DMS153 (cell line): Measurements from ENCODE around the gene CLIC3.
A peak's percentile ranks its signal among the peaks of the same experiment; 100 is the strongest.

Experiments
- DNase-seq: peaks from one replicate; lab custom pipeline; 2025; lab: John Stamatoyannopoulos, UW

The CLIC3 gene

DNA sequence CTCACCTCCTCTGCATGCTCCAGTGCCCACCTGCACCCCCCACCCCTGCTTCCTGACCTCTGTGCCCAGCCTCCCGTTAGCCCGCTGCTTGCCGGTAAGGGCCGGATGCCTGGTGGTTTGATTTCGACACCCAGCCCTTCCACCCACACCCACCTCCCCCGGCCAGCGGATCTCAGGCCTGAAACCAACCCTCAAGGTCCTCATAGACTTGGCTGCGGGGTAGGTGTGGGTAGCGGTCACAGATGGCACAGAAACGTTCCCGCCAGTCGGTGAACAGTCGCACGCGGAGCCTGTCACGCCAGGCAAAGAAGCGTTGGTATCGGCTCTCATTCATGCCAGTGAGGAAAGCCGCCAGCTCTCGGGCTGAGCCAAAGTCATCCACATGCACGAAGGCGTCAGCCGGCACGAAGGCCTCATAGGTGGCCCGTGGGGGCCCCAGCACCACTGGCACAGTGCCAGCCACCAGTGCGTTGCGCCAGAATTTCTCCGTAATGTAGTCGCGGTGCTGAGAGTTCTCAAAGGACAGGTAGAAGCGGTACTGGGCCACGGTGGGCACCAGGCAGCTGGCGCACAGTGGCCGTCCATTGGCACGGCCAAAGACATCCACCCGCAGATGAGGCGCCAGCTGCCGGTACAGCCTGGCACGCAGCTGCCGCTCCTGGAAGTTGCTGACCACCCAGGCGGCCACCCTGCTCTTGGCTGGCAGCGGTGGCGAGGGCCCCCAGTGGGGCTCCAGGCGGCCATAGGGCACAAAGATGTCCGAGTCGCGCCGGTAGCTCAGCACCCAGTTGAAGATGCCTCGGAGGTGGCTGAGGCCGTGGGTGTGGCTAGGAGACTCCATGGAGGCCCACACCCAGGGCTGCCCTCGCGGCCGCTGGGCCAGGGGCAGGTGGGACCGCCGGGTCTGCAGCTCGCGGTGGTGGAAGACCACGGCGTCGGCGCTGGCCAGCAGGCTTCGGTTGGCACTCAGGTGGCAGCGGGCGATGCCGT is 34.5 kb upstream of the CLIC3 start:
- DNase-seq, result no peak

DNA sequence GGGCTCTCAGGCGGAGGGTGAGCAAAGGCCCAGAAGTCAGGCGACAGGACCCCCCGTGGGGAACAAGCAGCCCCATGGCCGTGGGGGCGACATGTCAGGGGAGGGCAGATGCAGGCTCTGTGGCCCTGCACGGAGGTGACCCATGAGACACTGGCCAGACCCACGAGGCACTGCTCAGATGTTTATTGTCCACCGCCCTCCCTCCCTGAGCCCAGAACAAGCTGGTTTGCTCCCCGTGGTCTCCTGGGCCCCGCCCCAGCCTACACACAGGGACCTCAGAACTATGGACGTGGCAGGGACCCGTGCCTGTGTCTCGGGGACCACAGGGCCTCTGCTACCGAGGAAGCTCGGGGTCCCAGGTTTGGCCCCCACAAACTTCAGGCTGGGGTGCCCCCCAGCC is 33.6 kb upstream of the CLIC3 start:
- no peak for DNase-seq

DNA sequence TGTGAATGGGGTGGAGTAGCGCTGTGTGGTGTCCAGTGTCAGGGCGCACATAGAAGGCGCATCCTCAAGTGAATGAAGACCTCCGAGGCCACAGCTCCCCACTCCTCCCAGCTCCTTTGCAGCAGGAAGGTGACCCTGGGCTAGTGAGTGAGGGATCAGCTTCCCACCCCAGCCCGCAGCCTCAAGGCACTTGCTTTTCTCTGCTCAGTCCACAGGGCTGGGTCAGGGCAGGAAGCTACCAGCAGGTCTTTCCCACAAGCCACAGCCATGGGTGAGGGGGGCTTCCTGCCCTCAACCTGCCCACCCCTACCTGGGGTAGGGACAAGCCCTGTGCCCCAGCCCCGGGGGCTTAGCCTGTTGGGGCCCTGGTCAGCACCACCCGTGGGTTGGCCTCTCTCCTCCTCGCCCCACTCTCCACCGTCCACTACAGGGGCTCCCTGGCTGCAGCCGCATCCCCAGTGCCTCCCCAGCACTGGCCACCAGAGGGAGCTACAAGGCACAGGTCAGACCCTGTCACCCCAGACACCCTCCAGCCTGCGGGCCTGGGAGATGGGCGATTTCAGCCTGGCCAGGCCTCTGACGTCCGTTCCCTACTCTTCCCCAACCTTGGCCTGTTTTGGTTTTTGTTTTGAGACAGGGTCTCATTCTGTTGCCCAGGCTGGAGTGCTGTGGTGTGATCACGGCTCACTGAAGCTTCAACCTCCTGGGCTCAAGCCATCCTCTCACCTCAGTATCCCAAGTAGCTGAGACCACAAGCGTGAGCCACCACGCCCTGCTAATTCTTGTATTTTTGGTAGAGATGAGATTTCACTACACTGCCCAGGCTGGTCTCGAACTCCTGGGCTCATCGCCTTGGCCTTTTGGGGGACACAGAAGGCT is 32.9 kb upstream of the CLIC3 start:
- no peak for DNase-seq

DNA sequence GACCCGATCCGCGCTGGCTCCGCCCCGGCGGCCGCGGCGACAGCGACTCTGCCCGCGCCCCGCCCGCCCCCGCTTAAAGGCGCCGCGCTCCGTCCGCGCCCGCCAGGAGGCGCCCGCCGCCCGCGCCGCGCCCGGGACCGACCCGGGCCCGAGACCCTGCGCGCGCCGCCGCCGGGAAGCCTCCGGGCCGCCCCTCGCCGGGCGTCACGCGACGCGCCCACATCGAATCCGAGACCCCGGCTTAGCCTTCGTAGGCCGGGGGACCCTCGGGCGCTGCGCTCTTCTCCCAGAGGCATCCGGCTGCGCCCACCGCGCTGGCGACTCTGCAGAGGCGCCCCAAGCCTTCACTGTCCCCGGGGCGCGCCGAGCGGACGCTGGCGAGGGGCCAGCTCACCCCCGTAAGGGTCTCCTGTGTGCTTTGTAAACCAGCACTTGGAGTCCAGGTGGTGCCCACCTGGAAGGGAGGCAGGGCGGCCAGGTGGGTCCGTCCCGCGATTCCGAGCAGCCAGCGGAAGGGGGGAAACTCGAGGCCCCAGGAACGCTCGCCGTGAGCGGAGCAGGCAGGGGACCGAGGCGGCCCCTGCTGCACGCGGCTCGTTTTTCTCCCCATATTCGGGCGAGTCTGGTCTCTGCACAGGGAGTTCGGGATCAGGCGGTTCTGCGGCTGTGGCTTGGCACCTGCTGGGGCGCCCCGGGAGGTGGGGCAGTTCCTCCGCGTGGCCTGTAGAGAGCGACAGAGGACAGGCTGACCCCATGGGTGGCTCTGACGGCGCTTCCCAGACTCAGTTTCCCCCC is 32.1 kb upstream of the CLIC3 start:
- no peak for DNase-seq

DNA sequence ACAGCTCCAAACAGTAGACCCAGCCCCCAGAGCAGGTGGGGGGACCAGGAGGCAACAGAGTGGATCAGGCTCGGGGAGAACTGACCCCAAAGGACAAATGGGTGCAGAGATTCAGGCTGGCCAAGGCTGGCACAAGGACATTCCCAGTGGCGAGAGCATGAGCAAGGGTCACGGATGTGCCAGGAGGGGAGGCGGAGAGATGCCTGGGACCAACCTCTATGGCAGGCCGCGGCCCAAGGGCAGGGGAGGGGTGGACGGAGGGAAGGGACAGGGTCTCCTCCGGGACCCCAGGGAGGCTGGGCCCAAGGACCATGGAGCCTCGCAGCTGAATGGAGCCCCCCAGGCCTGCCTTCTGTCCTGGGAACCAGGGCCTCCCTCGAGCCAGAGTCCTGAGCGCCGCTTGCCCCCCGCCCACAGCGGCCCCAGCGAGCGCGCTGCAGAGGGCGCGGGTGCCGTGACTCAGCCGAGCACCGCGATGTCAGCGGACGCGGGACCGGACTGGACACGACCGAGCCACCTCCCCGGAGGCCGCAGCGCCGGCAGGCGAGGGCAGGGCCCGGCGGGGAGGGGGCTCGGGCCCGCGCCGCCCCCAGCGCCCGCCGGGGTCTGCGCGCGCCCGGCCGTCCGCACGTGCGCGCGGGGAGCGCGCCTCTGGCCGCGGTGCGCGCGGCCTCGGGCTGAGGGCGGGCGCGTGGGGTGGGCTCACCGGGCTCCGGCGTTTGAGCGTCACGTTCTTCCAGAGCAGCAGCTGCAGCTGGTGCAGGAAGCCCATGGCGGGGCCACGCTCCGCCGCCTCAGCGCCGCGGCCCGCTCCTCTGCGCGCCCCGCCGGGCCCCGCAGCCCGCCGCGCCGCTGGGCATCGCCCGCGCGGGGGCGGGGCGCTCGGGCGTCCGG is 31.2 kb upstream of the CLIC3 start, which contains the start of gene ABCA2:
ABCA2 (minus strand) TSS at position 869 of the 894 bp plus-strand sequence; CDS start at position 772, 97 bp downstream.
- no peak for DNase-seq

DNA sequence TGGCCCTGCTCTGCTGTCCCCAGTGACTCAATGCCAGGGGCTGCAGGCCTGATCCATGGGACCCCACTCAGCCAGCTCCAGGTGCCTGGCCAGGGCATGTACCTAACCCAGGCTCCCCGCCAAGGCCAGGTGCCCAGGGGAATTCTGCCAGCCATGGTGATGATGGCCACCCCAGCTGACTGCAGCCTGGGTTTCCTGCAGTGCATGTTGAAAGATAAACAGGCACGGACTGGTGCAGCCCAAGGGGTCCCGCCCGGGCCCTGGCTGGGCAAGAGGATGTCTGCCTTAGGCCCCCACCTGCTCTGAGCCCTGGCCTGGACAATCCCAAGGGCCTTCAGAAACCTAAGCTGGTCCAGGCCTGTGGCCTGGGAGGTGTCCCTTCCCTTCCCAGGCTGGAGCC is 30.5 kb upstream of the CLIC3 start:
- peak; percentile 18 for DNase-seq

DNA sequence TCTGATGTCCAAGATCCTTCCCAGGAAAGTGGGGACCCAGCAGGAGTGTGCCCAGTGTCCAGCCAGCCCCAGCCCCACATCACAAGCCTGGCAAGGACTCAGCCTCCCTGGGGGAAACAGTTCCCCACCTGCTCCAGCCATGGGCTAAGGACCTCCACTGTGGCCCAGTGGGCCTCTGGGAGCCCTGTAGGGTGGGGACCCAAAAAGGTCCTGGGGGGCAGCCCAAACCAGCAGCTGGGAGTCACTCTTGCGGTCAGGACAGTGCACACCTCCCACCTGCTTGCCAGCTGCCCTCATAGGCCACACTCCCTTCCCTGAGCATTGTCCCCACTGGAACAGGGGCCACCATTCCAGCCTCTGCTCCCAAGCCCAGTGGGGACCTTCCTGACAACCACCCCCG is 30.0 kb upstream of the CLIC3 start:
- no peak for DNase-seq

DNA sequence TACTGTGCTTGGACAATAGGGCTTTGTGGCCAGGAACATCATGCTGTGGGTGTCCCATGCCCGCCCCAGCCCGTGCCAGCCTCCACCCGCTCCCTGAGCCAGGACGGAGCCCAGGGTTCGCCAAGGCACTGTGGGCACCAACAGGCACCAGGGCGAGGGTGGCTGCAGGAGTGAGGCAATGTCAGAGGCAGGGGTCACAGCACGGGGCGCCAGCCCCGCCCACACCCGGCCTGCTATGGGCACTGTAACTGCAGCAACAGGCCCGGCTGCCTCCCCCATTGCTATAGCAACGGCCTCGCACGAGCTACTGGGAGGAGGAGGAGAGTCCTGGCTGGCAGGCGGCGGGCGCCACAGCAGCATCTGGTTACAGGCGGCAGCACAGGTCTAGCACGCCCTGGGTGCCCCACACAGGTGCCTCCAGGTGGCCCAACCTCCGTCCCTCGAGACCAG is 29.2 kb upstream of the CLIC3 start:
- DNase-seq, result peak; percentile 95

DNA sequence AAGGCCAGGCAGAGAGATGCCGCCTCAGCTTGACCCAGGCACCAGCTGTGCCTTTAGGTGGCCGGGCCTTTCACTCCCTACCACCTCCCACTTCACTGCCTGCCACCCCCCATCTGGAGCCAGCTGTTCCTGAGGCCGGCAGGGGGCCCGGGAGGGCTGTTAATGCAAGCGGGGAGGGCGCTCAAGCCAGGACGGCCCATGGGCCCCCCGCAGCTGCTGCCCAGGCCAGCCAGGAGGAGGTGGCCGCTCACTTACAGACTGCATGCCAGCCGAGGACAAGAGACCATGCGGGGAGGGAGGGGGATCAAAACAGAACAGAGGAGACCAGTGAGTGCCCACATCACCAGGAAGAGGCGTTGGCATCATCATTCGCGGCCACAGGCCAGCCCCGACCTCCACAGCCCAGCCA is 27.2 kb upstream of the CLIC3 start:
- DNase-seq, result no peak

DNA sequence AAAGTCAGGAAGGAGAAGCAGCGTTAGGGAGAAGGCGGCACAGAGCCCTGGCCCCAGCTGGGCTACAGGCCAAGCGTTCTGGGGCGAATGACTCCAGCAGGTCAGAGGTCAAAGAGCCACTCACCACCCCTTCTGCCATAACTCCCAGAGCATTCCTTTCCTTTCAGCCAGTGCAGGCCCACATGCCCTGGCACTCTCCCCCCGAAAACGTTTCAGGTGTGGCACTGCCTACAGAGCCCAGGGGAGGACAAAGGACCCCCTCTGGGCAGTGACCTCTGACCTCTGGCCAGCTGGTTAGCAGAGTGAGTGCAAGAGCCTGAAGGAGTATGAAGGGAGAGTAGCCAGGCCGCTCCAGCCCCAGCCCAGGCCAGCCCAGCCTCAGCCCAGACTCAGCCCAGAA is 26.8 kb upstream of the CLIC3 start:
- no peak for DNase-seq

DNA sequence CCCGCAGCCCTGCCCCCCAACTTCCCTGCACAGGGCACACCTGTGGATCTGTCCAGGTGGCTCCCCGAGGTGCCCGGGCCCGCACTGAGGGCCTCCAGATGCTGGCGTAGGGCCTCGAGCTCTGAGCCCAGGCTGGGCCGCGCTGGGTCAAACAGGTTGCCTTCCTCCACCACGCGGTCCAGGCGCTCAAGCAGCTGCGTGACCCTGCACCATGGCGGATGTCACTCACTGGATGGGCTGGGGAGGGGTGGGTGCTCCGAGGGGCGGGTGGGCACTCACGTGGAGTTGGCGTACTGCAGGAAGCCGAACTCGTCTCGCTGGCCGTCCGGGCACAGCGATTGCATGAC is 26.3 kb upstream of the CLIC3 start:
- no peak for DNase-seq

DNA sequence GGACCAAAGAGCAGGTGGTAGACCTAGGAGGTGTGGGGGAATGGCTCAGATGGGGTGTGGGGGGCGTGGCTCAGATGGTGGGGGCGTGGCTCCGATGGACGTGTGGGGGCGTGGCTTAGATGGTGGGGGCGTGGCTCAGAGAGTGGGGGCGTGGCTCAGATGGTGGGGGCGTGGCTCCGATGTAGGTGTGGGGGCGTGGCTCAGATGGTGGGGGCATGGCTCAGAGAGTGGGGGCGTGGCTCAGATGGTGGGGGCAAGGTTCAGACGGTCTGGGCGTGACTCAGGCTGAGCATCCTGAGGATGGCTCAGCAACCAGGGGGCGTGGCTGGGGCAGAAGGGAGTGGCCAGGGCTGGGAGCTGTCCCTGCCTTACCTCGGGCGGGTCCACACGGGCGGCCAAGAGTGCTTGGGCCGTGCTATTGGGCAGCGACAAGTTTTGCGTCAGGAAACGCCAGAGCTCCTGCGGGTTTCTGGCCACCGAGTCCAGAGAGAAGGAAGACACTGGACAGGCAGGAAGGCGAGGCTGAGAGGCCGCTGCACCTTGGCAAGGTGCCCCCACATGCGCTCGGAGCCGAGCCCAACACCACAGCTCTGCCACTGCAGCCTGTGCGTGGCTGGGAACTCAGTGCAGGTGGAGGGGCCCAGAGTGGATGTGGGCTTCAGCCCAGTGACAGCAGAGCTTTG is 25.8 kb upstream of the CLIC3 start:
- peak; percentile 79 for DNase-seq

DNA sequence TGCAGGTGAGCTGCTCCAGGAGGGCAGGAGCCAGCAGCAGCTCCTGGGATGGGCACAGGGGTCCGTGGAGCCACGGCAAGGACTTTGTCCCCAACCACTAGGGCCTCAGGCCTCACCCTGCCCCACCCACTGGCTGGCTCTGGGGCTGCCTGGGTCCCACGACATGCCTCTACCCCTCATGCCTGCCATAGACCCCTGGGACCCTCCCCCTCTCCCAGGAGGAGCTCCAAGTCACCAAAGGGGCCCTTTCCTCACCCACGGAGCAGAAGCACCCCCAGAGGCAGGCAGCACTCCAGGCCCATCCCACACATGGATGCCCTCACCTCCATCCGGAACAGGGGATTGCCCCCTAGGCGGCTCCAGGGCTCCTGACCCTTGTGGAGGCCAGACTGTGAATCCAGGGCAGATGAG is 25.2 kb upstream of the CLIC3 start:
- DNase-seq, result no peak

DNA sequence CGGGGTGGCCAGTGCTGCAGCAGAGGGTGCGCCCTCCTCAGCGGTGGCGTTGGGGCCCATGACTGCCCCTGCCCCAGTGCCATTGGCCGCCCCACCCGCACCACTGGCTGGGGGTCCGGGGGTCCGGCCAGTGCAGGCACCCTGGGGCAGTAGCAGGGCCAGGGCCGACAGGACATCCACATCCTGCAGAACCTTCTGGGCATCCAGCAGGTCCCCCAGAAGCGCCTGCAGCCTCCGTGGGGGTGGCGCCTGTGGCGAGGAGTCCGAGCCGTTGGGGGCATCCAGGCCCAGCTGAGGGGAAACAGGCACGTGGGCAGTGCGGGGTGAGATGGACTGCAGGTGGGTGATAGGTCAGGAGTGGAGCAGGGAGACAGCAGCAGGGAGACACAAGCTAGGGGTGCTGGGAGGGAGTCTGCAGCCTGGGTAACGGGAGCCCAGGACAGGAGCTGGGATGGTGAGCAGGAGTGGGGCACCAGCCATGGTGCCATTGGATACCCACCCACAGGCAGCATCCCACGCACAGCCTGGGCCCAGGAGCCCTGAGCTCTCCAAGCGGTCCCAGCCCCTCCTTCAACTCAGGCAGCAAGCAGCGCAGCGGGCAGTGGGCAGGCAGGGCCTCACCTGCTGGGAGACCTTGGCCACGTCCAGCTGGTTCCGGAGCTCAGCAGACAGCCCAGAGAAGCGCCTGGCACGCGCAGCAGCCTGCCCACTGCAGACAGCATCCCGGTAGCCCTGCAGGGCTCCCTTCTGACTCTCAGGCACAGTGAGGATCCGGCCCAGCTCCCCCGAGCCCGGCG is 24.6 kb upstream of the CLIC3 start:
- no peak for DNase-seq

DNA sequence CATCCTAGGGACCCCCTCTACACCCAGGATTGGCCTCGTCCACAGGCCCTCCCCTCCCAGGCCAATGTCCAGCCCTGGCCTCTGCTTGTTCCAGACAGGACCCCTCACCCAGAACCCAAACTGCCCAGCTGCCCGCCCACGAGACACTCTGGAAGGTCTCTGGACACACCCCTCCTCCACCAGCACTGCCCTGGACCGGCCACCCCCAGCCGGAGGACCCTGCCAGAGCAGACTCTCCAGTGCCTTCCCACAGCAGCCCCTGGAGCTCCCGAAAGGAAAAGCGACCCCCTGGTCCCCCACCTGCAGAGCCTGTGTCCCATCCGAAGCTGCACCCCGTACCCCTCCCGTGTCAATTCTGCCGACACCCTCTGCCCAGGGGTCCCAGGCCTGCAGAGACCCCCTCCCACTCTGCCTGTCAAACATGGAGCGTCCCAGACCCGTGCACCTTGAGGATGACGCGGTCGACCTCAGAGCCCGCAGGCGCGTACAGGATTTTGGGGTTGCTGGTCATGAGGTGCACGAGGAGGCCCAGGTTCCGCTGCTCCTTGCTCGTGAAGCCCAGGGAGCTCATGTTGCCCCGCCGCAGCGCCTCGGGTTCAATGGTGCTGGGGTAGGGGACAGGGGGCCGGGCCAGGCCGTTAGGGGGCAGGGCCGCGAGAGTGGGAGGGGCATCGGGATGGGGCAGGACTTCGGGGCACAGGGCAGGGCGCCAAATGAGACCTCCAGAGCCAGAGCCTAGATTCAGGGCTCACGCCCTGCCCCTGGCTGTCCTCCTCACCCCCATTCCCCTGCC is 23.7 kb upstream of the CLIC3 start:
- no peak for DNase-seq

DNA sequence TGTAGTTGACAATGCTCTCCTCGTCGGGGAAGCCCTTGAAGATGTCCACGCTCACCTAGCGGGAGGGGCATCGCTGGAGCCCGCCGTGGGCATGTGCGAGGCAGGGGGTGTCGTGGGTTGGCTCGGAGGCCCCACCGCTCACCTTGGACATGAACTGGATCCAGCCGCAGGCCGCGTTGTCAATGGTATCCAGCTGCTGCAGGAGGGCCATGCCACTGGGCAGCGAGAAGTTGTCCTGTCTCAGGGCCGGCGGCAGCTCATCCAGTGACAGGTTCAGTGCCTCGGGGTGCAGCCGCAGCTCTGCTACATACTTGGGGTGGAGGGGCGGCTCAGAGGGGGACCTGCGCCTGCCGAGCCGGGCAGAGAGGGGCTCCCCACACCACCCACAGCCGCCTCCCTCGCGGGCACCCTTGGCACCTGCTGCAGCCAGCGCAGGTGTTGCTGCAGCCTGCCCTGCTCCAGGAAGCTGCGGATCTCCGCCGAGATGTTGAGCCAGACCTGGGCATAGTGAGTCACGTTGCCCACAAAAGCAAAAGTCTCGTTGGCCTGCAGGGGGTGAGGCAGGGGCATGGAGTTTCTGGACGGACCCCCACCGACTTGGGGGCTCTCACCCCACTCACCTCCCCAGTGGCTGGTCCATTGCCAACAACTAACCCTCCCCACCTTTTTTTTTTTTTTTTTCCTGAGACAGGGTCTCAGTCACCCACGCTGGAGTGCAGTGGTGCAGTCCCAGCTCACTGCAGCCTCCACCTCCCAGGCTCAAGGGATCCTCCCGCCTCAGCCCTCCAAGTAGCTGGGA is 22.6 kb upstream of the CLIC3 start:
- no peak for DNase-seq

DNA sequence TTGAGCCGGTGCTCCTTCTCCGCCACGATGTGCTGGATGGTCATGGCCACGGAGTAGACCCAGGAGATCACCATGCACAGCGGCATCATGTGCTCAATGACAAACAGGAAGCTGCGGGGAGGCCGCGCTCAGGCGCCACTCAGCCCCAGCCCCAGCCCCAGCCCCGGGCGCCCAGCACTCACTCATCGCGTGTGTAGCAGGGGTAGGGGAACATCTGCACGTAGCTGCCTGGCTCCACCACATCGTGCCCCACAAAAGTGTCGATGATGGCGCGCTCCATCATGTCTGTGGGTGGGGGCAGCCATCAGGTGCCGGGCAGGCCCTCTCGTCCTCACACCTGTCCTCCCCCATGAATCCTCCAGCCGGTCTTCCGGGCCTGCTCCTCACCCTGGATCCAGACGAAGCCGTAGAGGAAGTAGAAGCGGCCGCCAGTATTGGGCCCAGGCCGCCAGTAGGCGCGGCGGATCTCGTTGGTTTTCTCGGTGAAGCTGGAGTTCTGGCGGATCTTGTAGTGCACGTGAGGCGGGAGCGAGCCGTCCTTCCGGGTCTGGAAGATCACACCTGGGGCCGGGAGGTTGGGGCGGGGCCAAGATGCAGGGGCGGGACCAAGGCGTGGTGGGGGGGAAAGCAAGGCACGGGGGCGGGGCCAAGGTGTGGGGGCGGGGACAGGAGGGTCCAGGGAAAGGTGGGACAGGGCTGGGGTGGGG is 21.6 kb upstream of the CLIC3 start:
- no peak for DNase-seq
